ENCODE results near the gene GFI1.
A peak's percentile ranks its signal among the peaks of the same experiment; 100 is the strongest.

GFI1 gene

DNA sequence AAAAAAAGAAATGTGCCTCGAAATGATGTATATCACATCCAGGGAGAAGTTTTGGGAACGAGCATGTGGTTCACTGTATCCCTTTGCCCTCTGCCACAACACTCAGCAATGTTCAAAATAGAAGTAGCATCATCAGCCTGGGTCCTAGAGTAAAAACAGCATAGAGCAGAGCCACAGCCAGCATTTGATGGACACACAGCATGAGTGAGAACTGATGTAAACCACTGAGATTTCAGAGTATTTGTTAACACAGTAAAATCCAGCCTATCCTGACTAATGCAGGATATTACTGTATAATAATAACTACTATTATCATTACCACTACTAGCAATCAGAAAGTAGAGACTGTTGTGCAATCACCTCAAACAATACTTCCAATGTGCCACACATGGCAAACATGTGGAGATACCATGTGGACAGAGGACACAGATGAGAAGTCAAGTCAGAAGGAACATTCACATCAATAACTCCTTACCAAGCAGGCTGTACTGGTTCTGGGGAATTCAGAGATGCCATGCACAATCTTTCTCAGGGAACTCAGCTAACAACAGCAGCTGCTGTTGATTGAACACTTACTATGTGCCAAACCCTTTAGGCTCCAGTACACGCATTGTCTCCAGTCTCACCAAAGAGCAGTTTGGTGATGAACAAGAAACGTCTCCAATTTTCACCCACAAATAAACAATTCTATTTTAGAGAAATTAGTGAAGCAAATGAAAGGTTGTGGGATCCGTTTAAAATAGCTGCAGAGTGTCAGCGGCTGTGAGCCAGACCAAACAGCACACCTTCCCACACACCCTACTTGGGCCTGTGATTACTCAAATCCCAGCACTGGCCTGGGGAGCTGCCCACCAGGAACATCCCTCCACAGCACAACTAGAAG is 16.6 kb upstream of the GFI1 start:
- Mint-ChIP-seq H3K9me3 (no peaks in the 10 kb centered on the region), H3K27ac (no peak overlapping the region), H3K27me3 (ENCODE audit: low read depth) (no peaks in the 10 kb centered on the region), H3K36me3 (ENCODE audit: low read depth) (peaks cover 2% of the 10 kb centered on the region), H3K4me3 (no peak overlapping the region), H3K4me1 (ENCODE audit: low read depth) (peaks cover 28% of the 10 kb centered on the region)

DNA sequence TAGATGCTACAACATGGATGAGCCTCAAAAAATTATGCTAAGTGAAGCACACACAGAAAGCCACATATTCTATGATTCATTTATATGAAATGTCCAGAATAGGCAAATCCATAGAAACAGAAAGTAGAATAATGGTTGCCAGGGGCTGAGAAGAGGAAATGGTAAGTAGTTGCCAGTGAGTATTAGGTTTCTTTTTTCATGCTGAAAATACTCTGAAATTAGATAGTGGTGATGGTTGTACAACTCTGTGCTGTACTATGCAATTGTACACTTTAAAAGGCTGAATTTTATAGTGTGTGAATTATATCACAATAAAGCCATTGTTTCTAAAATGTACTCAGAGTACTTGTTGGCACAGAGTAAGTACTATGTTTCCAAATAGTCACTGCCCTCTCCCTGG is 15.5 kb upstream of the GFI1 start:
- peaks cover 28% of the 10 kb centered on the region for H3K4me1 Mint-ChIP-seq (ENCODE audit: low read depth)
- no peaks in the 10 kb centered on the region for H3K27me3 Mint-ChIP-seq (ENCODE audit: low read depth)
- peaks cover 4% of the 10 kb centered on the region for H3K36me3 Mint-ChIP-seq (ENCODE audit: low read depth)
- no peak overlapping the region for H3K27ac Mint-ChIP-seq
- no peaks in the 10 kb centered on the region for H3K9me3 Mint-ChIP-seq
- no peak overlapping the region for H3K4me3 Mint-ChIP-seq

DNA sequence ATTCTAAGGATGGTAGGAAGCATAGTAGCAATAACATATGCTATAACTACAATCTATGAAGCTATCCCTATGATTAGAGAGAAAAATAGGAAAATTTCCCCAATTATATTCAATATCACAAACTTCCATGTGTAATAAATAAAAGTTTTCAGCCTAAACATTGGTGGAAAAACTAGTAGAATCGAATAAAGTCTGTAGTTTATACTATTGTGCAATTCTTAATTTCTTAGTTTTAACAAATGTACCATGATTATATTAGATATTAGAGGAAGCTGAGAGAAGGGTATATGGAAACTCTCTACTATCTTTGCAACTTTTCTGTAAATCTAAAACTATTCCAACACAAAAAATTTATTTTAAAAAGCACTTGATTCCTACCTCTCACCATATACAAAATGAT is 13.8 kb upstream of the GFI1 start:
- Mint-ChIP-seq H3K36me3 (ENCODE audit: low read depth) (peaks cover 2% of the 10 kb centered on the region), H3K9me3 (no peaks in the 10 kb centered on the region), H3K27me3 (ENCODE audit: low read depth) (no peaks in the 10 kb centered on the region), H3K4me1 (ENCODE audit: low read depth) (peaks cover 31% of the 10 kb centered on the region), H3K27ac (no peak overlapping the region), H3K4me3 (no peak overlapping the region)

DNA sequence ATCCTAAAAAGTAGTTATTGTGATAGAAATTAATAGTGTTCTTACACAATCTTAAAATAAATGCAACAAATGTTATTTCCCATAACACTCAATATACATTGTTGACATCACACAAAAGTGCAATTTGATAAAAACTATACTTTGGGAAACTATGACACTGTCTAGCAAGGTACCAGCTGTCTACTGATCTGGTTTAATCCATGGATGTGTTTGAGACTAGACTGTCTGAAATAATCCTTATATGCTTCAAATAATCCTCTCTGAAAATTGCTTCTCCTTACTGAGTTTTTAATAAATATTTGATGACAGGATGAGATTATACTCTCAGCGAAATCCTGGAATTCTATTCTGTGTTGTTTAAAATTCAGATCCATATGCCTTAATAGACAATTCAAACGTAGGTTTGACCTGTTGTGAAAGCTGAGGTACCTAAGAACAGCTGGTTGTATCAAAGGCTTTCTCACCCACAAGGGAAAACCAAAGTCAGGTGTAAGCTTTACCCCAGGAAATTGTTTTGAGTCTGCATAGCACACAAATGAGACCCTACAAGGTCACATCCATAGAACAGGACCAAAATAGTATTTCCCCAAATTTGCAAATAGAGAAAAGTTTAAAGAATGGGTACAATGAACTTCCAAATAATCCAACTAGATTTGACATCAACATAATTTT is 8.8 kb upstream of the GFI1 start:
- Mint-ChIP-seq H3K9me3 (no peaks in the 10 kb centered on the region), H3K4me1 (ENCODE audit: low read depth) (peaks cover 16% of the 10 kb centered on the region), H3K27me3 (ENCODE audit: low read depth) (no peaks in the 10 kb centered on the region), H3K27ac (no peak overlapping the region), H3K4me3 (no peak overlapping the region), H3K36me3 (ENCODE audit: low read depth) (peaks cover 4% of the 10 kb centered on the region)

DNA sequence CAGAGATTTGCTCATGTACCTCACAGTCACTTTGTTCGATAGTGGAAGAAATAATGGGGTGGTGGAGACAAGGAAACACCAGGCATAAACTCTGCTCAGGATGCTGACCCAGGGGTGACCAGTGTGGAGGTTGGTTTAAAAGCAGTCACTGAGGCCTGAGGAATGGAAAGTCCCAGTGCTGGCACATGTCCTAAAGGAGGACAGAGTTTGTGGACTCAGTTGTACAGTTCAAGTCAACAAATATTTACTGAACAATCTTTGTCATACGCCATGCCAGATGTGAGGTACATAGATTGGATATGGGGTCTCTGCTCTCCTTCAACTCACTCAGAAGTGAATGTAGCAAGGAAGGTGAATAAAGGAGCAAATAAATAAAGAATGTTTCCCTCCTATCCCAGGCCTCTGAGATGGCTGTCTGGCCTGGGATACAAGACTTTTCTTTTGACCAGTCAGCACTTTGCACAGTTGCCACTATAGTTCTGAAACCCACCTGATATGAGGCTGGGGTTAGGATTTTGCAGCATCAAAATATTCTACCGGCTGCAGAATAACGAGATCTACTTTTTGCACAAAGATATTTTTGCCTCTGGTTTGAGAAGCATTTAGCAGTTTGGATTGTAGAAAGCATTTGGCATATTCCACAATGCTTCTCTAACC is 7.9 kb upstream of the GFI1 start:
- peaks cover 16% of the 10 kb centered on the region for H3K4me1 Mint-ChIP-seq (ENCODE audit: low read depth)
- H3K36me3 Mint-ChIP-seq (ENCODE audit: low read depth) = peaks cover 4% of the 10 kb centered on the region
- no peak overlapping the region for H3K27ac Mint-ChIP-seq
- no peaks in the 10 kb centered on the region for H3K27me3 Mint-ChIP-seq (ENCODE audit: low read depth)
- H3K4me3 Mint-ChIP-seq = no peak overlapping the region
- H3K9me3 Mint-ChIP-seq = no peaks in the 10 kb centered on the region

DNA sequence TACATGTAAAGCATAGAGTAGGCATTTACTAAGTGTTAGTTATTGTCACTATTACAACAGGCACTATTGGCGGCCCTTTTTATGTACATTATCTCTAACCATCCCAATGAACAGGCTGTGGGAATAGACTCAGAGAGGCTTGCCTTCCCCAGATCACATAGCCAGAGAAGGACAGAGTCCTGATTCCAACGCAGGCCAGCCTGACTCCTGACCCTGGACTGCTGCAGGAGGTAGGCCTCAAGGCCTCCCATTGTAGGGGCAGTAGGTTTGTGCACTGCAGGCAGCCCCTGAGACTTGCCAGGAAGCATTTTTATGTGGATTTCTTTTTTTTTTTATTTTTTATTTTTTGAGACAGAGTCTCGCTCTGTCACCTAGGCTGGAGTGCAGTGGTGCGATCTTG is 6.4 kb upstream of the GFI1 start:
- Mint-ChIP-seq H3K9me3 (no peaks in the 10 kb centered on the region), H3K4me1 (ENCODE audit: low read depth) (peaks cover 25% of the 10 kb centered on the region), H3K36me3 (ENCODE audit: low read depth) (peaks cover 3% of the 10 kb centered on the region), H3K27me3 (ENCODE audit: low read depth) (no peaks in the 10 kb centered on the region), H3K4me3 (no peak overlapping the region), H3K27ac (no peak overlapping the region)

DNA sequence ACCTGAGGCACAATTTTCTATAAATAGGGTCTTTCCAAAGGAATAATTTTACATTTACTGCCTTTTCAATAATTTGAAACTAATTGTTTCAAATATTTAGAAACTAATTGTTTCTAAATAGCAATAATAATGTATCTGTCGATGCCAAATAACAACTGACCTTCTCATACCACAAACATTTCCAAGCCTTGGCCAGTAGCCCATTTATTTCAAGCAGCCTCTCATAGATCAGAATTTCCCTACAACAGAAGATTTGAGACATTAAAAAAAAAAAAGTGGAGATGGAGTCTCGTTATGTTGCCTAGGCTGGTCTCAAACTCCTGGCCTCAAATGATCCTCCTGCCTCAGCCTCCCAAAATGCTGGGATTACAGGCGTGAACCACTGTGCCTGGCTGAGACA is 2.1 kb upstream of the GFI1 start:
- Mint-ChIP-seq H3K27ac (peak overlapping the region; percentile 62), H3K4me1 (ENCODE audit: low read depth) (peaks cover 13% of the 10 kb centered on the region), H3K27me3 (ENCODE audit: low read depth) (no peaks in the 10 kb centered on the region)

DNA sequence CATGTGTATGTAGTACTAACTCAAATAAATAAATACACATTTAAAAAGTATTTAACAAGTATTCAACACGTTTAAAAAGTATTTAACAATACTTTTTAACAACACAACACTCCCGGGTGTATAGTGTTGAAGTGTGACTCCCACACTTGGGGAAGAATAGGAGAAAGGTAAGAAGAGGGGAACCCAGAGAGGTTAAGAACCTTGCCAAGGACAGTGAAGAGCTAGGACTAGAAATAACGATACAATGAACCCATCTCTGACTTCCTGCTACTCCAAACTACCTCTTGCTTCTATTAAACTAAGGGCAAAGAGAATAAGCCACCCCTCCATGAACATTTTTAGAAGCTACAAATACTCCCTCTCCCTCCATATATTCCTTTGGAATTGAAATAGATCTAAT is 1.7 kb upstream of the GFI1 start:
- H3K36me3 Mint-ChIP-seq (ENCODE audit: low read depth) = peaks cover 3% of the 10 kb centered on the region
- peak overlapping the region; percentile 30 for H3K4me3 Mint-ChIP-seq
- peaks cover 13% of the 10 kb centered on the region for H3K4me1 Mint-ChIP-seq (ENCODE audit: low read depth)
- H3K27ac Mint-ChIP-seq = peak overlapping the region; percentile 53
- H3K27me3 Mint-ChIP-seq (ENCODE audit: low read depth) = no peaks in the 10 kb centered on the region
- no peaks in the 10 kb centered on the region for H3K9me3 Mint-ChIP-seq

More for the DNA sequence above, 2.1 kb upstream of the GFI1 start:
- Mint-ChIP-seq H3K9me3 (no peaks in the 10 kb centered on the region), H3K36me3 (ENCODE audit: low read depth) (peaks cover 3% of the 10 kb centered on the region), H3K4me3 (no peak overlapping the region)

DNA sequence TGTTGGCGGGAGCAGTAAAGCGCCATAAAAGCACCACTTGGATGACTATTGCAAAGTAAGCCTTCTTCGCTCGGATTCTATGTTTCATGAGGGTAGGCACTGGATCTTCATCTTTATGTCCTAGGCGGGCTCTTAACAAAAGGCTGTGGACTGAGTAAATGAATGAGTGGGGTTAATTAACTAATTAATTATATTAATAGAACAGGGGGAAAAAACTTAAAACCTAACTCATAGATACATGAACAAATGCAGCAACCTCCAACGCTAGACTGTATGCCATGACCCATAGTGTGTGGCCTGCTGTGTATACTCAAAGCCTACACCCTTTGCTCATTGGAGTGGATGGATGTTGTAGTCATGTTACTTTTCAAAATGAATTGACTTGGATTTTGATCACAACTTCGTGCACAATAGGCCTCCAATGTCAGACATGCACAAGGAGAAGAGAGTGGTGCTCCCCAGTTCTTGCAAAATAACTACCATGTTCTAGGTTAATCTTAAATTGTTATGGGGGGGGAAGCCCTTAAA is 417 bp upstream of the GFI1 start:
- peak overlapping the region; percentile 88 for H3K27ac Mint-ChIP-seq
- H3K36me3 Mint-ChIP-seq (ENCODE audit: low read depth) = peaks cover 16% of the 10 kb centered on the region
- peak overlapping the region; percentile 73 for H3K4me3 Mint-ChIP-seq
- peaks cover 16% of the 10 kb centered on the region for H3K4me1 Mint-ChIP-seq (ENCODE audit: low read depth)
- no peaks in the 10 kb centered on the region for H3K9me3 Mint-ChIP-seq
- H3K27me3 Mint-ChIP-seq (ENCODE audit: low read depth) = no peaks in the 10 kb centered on the region

DNA sequence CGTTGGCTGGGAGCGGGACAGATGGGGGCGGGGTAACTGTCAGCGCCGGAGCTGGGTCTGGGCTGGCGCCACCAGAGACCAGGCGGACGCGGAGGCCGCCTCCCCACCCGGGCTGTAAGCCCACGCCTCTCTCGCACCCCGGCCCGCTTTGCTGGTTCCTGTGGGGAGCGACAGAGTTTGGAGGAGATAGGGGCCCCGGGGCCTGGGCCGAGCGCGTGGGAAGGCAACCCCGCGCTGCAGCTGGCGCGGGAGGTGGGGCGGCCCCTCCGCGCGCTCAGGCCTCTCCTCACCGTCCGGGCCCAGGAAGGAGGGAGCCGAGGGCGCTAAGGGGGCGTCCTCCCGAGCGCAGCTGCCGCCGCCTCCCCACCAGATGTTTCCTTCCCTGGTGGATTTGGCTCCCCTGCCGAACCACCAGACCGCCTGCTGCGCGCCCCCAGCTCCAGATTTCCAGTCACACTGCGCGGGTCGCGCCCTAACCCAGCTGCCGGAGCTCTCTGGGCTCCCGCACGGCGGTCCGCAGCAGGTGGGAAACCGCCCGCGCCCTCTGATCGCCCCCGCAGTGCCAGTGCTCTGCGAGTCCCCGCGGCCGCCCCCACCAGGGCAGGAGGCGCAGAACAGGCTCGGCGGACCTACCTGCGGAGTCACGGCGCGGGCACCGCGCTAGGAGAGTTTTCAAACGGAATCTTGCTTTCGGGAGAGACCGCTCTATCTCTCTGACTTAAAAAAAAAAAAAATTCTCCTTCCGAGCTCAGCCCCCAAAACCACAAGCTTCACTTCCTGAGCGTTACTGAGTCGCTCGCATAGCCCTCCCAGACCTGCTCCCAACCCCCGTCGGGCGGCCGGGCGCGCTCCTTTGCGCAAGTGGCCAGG is 1.1 kb downstream of the GFI1 start:
- no peaks in the 10 kb centered on the region for H3K9me3 Mint-ChIP-seq
- H3K4me1 Mint-ChIP-seq (ENCODE audit: low read depth) = peaks cover 24% of the 10 kb centered on the region
- H3K27me3 Mint-ChIP-seq (ENCODE audit: low read depth) = no peaks in the 10 kb centered on the region
- peaks cover 26% of the 10 kb centered on the region for H3K36me3 Mint-ChIP-seq (ENCODE audit: low read depth)
- H3K4me3 Mint-ChIP-seq = peak overlapping the region; percentile 97
- H3K27ac Mint-ChIP-seq = peak overlapping the region; percentile 98

DNA sequence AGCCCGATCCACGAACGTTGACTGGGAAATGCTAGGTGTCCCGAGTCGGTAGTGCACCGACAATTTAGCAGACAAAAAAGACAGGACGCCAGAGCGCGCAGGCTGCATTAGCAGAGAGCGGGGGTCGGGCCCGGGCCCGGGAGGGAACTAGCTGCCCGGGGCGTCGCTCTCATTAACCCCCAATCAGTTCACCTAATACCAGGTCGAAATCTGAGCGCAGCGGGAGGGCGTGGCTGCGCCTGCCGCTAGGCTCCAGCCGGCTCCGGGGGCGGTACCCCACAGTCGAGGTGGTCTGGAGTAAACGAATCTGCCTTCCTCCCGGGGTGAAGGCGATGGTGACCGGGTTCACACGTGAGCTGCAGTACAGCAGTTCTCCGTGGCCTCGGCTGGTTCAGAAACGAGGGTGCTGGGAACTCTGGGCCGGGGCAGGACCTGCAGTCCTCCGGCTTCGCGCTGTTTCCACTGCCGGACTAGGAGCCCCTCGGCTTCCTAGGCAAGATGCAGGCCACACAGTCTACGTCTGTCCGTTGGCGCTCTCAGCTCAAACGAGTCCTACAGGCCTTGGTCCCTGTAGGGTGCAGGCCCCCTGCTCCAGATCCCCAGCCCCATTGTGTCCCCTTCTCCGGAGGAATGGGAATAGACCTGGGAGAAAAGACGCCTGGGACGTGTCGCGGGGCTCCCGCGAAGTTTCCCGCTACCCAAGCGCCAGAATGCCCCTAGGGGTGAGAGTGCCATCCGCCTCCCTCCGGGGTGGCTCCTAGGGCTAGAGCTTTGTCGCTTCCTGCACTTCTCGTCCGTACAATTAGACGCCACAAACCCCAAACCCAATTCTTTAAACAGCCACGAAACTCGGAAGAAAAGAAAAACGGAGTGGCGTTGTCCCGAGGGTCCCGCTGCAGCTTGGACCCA is 2.0 kb downstream of the GFI1 start:
- Mint-ChIP-seq H3K9me3 (no peaks in the 10 kb centered on the region), H3K4me3 (peak overlapping the region; percentile 97), H3K27me3 (ENCODE audit: low read depth) (no peaks in the 10 kb centered on the region), H3K4me1 (ENCODE audit: low read depth) (peaks cover 27% of the 10 kb centered on the region), H3K27ac (peak overlapping the region; percentile 98), H3K36me3 (ENCODE audit: low read depth) (peaks cover 32% of the 10 kb centered on the region)

DNA sequence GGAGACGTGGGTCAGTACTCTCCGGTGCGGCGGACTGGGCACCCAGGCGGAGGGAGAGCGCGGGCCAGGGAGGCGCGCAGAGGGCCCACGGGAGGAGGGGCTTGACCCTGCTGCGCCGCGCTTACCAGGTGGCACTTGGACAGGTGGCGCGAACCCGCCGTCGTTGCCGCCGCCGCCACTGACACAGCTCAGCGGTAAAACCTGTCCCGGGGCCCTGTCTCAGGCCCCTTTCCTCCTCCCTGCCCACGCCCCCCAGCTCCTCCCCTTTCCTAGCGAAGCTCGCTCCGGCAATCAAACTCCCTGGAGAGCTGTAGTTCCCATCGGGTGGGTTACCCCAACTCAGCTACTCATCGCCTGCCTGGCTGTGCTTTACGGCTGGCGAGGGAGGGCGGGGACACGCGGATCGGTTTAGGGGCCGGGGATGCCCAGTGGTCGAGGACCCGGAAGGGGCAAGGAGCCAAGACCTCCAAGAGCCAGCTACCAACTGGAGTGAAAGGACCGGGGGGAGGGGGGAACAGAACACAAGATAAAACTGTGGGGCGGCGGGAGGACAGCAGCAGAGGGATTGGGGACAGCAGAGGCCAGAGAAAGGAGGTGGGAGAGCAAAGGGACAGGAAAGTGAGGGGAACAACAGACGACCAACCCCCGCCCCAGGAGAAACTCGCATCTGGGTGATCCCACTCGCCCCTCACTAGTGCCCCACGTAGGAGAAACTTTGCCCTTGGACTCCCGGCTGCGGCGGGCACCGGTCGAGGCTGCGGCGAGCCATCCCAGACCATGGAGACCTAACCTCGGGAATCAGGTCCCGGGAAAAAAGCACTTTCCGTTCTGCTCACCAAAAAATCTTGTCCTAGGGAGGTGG is 2.9 kb downstream of the GFI1 start:
- Mint-ChIP-seq H3K4me3 (peak overlapping the region; percentile 97), H3K27me3 (ENCODE audit: low read depth) (no peaks in the 10 kb centered on the region), H3K9me3 (no peaks in the 10 kb centered on the region), H3K27ac (peak overlapping the region; percentile 98), H3K36me3 (ENCODE audit: low read depth) (peaks cover 41% of the 10 kb centered on the region), H3K4me1 (ENCODE audit: low read depth) (peaks cover 31% of the 10 kb centered on the region)

Data from T-helper 1 cell treated with Interleukin-12 subunit alpha and Interleukin-12 subunit beta and Interleukin-4 antibody, amounts not matched to agents 30 μg/mL and 1 μg/mL, for 36 hours (primary cell).